ENCODE measurements around the gene GALM. TPM values are rescaled to one million over a fixed set of nuclear protein-coding genes. Genes with fewer than 3 reads are reported as not detected.

GALM gene
- total and polyA plus RNA-seq, 2 donors (not counting 3 experiments of a cell fraction or from before 2014, with no cell fraction given), result 4.8 to 6.1 TPM

DNA sequence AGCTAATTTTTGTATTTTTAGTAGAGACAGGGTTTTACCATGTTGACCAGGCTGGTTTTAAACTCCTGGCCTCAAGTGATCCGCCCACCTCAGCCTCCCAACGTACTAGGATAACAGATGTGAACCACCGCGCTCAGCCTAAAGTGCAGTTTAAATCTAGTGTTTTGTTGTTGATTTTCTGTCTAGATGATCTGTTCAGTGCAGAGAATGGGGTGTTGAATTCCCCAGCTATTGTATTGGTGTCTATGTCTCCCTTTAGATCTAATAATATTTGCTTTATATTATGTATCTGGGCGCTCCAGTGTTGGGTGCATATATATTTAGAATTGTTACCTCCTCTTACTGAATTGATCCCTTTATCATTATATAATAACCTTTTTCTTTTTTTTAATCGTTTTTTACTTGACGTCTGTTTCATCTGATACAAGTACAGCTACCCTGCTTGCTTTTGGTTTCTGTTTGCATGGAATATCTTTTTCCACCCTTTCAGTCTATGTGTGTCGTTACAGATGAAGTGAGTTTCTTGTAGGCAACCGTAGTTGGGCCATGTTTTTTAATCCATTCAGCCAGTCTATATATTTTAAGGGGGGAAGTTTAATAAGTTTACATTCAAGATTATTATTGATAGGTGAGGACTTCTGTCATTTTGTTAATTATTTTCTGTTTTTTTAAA is 34.3 kb downstream of the GALM start:
- dilution Hi-C loops (cut with MboI; ENCODE audit: extremely low pct_ligation_motif_present, low sequenced_read_pairs) (no loop called here), intact Hi-C loops (cut with micrococcal nuclease) (no loop called here)
- Histone ChIP-seq H3K4me1 (ENCODE audit: control insufficient read depth, extremely low read depth, insufficient read depth, low read length) (no peaks in the 10 kb centered on the region), H4K20me1 (replicated peaks; ENCODE audit: control insufficient read depth, extremely low read depth, insufficient read depth, low read length) (no peaks in the 10 kb centered on the region), H3K4me2 (ENCODE audit: insufficient read depth, low read length) (no peak overlapping the region), H3K27me3 (ENCODE audit: control insufficient read depth in 2 of 2, insufficient read depth in 2 of 2, low read length in 2 of 2) (no peaks in the 10 kb centered on the region), H3K4me3 (replicated peaks in 1 of 3; ENCODE audit: insufficient read depth in 1 of 3, low read depth in 1 of 3, low read length in 3 of 3) (no peak overlapping the region), H3K9me1 (replicated peaks; ENCODE audit: control insufficient read depth, extremely low read depth, insufficient read depth, low read length) (no peaks in the 10 kb centered on the region), H3K27ac (ENCODE audit: insufficient read depth, low read depth, low read length) (no peak overlapping the region), H3K36me3 (ENCODE audit: control insufficient read depth in 2 of 2, extremely low read depth in 1 of 2, insufficient read depth in 2 of 2, low read length in 2 of 2) (no peaks in the 10 kb centered on the region), H2AFZ (ENCODE audit: low read depth, low read length) (no peak overlapping the region), H3K79me2 (ENCODE audit: control insufficient read depth, insufficient read depth, low read length) (no peaks in the 10 kb centered on the region), H3K9me3 (replicated peaks; ENCODE audit: control insufficient read depth, insufficient read depth, low read length) (no peaks in the 10 kb centered on the region), H3K9ac (replicated peaks; ENCODE audit: extremely low read depth, insufficient read depth, low read length) (no peak overlapping the region)
- BruUV-seq (replicated peaks), result no TSS peak
- TF ChIP-seq JUN (IDR thresholded peaks at IDR 0.05; ENCODE audit: borderline replicate concordance, insufficient read depth, insufficient read length, low read depth) (no peak), POLR2AphosphoS5 (IDR thresholded peaks at IDR 0.05; ENCODE audit: insufficient read depth, low read depth, low read length) (no peak), FOS (IDR thresholded peaks at IDR 0.05; ENCODE audit: borderline replicate concordance, insufficient read depth, low read length) (no peak), MYC (IDR thresholded peaks at IDR 0.05; ENCODE audit: low read depth, low read length) (no peak), POLR2A (IDR thresholded peaks at IDR 0.05; ENCODE audit: low read depth, low read length) (no peak), EZH2 (IDR thresholded peaks at IDR 0.05; ENCODE audit: borderline replicate concordance, low read depth, low read length, severe bottlenecking) (no peak)
- TF ChIP-seq, protein P1, sequence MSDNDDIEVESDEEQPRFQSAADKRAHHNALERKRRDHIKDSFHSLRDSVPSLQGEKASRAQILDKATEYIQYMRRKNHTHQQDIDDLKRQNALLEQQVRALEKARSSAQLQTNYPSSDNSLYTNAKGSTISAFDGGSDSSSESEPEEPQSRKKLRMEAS (IDR thresholded peaks at IDR 0.05; ENCODE audit: insufficient read depth, insufficient read length), result no peak
- TF ChIP-seq, protein P2, sequence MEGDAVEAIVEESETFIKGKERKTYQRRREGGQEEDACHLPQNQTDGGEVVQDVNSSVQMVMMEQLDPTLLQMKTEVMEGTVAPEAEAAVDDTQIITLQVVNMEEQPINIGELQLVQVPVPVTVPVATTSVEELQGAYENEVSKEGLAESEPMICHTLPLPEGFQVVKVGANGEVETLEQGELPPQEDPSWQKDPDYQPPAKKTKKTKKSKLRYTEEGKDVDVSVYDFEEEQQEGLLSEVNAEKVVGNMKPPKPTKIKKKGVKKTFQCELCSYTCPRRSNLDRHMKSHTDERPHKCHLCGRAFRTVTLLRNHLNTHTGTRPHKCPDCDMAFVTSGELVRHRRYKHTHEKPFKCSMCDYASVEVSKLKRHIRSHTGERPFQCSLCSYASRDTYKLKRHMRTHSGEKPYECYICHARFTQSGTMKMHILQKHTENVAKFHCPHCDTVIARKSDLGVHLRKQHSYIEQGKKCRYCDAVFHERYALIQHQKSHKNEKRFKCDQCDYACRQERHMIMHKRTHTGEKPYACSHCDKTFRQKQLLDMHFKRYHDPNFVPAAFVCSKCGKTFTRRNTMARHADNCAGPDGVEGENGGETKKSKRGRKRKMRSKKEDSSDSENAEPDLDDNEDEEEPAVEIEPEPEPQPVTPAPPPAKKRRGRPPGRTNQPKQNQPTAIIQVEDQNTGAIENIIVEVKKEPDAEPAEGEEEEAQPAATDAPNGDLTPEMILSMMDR (IDR thresholded peaks at IDR 0.05; ENCODE audit: extremely low read depth in 1 of 2, insufficient read depth in 1 of 2, low read depth in 1 of 2, low read length in 2 of 2), result no peak
- CTCF ChIA-PET, result no interaction called here
- DNase-seq (ENCODE audit: low read depth, low spot score) (no peak), FAIRE-seq (no peak)
- POLR2A ChIA-PET, result no interaction called here

All from endothelial cell of umbilical vein (primary cell).